Activated CD4-positive, alpha-beta T cell treated with anti-CD3 and anti-CD28 coated beads for 24 hours (primary cell): ENCODE measurements around the gene COPE.
"Not testable (repeated sequence)": the region's sequence is repeated elsewhere in the genome, so short reads cannot be mapped to it uniquely, and the experiment has no call there.

Experiments used
- DNase-seq, 2 donors: peaks; one replicate each; pipeline ENCODE4 v3.0.0-alpha.2; 2020; ENCODE audit warnings: low read depth in 2 of 2

Gene COPE

DNA sequence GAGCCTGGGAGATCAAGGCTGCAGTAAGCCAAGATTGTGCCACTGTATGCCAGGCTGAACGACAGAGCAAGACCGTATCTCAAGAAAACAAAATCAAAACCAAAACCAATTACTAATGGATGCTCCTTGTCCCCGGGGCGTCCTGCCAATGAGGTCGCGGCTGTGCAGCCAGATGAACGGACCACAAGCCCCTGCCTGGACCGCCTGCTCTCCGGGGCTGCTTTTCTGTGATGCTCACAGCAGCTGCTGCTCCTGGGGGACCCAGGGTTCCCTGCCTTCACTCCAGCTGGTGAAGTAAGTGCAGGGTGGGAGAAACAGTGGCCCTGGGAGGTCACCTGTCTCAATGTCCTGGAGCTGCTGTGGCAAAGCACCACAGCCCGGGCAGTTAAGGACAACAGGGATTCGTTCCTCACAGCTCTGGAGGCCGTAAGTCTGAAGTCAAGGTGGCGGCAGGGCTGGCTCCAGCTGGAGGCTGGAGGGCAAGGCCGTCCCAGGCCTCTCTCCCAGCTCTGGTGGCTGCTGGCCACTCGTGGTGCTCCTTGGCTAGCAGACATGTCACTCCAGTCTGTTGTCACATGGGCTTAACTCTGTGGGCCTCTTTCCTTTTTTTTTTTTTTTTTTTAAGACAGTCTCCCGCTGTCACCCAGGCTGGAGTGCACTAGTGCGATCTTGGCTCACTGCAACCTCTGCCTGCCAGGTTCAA, 10.1 kb downstream of the COPE start:
- DNase-seq: no peak

DNA sequence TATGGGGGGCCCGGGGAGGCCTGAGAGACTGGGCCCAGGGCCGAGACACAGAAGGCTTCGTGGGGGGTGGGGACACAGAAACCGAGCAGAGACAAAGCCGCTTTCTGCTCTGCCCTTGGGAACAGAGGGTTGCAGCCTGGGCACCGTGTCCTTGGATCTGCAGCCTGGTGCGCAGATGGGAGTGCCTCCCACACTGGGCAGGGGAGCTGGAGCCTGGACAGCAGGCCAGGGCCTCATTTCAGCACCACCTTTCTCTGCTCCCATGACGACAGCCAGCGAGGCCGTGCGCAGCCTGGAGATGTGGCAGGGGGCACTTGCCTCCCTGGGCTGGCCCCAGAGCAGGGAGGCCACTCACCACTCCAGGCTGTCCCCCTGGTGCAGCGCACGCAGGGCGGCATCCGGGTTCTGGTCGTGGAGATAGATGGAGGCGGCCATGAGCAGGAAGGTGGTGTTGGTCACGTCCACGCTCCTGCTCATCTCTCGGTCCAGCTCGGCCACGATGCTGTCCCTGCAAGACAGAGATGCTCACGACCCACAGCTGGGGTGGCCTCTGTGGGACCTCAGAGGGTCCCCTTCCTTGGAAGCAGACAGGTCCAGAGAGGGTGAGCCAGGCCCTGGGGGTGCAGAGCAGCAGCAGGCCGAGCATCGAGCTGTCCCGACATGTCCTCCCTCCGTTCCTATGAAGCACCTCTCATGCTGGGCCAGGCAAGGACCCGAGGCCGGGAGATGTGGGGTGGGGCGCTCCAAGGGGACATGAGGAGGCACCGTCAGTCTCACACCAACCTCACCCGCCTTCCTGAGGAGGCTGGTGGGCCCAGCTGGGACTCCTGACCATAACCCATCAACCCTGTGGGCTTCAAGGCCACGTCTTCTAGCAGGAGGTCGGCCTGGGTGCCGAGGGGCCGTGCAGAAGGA, 12.3 kb downstream of the COPE start:
- DNase-seq: no peak

DNA sequence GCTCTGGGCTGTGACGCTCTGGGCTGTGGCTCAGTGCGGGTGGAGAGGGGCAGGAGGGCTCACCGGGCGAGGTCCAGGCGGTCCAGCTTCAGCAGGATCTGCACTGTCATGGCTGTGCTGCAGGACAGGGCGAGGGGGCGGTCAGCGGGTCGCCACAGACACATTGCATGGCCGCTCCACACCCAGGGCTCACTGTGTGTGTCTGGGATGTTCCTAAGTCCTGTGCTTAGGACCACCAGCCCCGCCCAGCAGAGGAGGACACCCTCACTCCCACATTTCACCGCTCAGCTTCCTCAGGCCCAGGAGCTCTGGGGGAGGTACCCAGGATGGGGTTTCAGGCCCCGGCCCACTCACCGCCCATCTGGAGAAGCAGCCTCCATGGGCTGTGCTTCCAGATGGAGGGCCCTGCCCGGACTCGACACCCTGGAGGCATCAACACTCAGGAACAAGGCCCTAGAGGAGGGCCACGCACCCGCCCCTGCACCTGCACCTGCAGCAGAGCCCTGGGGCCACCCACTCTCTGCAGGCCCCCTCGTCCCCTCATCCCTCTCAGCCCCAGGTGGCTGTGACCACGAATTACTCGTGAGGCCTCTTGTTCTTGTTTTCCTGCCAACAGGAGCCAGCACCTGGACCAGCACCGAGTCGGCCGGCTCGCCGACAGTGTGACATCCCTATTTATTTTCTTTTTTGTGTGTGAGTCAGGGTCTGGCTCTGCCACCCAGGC, 13.5 kb downstream of the COPE start:
- no peak for DNase-seq

DNA sequence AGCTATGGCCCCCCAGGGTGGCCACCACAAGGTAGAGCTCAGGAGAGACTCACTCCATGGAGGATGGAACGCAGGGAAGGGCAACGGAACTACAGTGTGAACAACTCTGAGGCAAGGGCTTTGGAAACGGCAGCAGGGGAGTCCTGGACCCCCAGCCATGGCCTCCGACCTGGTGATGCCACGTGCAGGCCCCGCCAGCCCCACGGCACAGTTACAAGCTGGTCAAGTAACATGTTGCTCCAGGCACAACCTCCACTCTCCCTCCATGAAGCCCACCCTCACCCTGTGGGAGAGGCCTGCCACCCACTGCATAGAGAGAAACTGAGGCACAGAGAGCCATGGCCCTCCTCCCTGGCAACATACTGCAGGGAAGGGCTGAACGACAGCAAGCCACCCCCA, 14.1 kb downstream of the COPE start:
- no peak for DNase-seq

DNA sequence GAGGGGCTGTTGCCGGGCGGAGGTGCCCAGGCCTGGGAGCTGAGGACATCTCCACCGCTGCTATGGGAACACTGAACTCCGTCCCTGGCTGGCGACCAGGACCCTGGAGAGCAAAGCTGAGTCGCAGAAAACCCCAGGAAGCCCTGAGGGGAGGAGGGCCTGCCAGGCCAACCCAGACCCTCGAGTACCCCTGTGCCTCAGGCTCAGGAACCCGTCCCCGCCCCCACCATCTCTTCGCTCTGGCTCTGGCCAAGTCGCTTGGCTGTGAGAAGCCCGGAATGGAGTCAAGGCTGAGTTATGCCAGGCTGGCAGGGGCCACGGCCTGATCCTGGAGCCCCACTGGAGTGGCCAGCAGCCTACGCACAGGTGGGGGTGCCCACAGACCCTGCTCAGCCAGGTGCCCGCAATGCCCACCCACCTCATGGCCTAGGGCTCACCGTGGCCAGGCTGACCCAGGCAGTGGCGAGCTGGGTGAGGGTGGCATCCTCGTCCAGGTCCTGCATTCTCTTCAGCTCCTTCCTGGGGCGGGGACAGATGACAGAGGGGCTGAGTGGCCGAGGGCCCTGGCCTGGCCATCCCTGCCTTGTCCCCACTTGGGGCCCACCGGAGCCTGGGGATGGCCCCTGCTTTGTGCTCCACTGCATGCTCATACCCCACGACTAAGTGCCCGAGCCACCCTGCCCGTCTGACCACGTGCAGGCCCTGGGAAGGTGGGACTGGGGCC, 14.7 kb downstream of the COPE start:
- DNase-seq: no peak

DNA sequence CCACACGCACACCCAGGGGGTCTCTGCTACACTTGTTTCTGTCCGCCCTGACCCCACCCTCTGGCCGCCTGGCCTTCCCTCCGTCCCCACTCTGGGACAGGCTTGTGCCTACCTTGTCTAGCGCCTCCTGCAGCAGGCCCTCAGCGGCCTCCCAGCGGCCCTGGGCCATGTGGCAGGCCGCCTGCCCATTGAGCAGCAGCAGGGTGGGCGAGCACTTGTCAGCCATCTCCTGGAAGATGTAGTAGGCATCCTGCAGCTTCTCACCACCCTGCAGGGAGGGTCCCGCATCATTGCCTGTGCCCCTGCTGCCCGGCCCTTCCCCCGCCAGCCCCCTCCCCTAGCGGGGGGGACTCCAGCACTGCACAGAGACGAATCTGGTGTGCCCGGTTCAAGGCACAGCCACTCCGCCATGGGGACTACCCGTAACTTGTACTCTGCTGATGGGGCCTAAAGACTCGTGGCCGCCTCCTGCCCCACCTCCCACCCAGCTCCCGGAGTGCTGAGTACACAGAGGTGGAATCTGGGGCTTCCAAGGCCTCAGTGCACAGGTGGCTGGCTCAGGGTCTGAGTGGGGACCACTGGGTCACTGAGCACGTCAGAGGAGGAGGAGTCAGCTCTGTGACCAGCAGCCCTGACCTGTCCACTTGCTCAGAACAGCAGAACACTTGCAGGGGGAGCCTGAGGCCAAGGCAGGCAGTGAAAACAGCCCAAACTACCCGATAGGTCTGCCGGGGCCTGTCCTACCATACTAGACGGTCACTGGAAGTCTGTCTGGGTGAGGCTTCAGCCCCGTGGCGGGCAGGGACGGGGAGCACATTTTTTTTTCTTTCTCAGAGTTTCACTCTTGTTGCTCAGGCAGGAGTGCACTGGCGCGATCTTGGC, 15.8 kb downstream of the COPE start:
- no peak for DNase-seq

DNA sequence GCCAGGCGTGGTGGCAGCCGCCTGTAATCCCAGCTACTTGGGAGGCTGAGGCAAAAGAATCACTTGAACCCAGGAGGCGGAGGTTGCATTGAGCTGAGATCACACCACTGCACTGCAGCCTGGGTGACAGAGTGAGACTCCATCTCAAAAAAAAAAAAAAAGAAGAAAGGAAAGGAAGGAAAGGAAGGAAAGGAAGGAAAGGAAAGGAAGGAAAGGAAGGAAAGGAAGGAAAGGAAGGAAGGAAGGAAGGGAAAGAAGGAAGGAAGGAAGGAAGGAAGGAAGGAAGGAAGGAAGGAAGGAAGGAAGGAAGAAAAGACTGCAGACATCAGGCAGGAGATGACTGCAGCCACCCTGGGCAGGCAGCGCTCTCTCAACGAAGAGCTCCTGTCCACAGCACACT, 16.7 kb downstream of the COPE start:
- not testable (repeated sequence) for DNase-seq

DNA sequence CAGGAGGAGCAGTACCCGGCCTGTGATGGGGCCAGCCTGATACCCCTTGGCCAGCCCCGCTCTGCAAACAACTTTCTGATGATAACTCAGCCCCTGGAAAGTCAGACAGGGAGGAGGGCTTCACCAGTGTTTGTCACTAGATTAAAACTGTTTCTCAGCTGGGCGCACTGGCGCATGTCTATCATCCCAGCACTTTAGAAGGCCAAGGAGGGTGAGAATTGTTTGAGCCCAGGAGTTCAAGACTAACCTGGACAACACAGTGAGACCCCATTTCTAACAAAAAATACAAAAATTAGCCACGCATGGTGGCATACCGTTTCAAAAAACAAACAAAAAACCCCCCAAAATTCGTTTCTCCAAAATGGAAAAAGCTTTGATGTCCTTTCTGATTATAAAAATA, 17.7 kb downstream of the COPE start:
- DNase-seq: no peak

DNA sequence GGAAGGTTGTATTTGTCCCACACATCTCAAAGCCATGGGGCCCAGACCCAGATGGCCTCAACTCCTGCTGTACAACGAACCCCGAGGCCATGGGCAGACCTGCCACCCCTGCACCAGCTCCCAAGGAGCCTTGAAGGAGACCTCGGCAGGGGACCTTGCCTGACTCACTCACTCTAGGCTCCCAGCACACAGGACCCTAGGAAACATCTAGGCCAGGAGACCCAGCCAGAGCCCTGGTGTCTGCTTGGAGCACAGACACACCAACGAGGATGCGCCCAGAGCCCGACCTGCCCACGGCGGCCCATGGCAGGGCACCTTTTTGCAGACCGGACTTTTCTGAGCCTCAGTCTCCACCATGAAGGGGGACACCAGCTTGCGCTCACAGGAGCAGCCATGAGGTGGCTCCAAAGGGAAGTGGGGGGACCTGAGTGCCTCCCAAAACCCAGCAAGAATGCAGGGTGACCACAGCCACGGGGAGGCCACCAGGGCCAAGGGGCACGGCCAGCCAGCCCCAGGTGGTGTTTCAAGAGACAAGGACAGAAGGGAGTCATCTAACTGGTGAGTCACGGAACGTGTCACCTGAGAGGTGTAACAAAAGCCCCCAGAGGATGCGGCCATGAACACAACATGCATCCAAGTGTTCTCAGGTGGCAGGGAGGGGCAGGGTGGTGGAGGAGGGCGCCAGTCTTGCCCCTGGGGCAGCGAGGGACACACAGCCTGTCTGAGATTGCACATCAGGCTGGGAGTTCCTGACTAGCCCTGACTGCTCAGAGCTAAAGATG, 18.3 kb downstream of the COPE start:
- DNase-seq: no peak

DNA sequence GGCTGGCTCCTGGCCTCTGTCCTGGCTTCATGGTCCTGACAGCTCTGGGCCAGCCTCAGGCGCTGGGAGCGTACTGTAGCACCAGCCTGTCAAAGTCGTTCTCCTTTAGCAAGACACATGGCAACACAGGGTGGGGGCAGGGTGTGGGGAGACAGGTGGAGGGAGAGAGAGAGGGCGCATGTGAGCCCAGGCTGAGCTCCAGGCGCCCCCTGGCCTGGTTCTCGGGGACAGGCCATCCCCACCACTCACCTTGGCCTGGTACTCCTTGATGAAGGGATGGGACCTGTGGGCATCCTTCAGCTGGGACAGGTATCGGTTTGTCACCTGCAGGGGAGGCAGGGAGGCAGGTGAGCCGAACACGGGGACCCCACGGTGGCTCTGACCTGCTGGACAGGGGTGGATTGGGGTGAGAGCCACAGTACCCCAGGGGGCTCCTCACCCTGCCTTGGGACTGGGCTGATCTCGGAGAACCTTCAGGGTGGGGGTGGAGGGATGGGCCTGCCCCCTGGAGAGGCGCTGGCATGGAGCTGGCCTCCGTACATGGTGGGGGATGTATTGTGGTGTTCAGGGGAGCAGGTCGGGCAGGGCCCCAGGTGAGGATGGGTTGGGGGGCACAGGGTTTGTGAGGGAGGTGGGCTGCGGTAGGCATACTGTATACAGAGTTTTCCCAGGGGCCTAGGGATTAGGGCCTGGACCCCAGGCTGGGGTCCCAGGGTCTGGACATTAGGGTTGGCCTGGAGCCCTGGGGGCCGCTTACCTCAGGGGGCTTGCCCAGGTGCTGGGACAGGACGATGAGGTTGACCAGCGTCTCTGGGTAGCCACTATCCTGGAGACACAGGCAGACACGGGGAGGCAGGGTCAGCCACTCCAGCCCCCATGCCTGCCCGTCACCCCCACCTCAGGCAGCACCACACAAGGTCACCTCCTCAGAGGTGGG, 19.3 kb downstream of the COPE start:
- no peak for DNase-seq

DNA sequence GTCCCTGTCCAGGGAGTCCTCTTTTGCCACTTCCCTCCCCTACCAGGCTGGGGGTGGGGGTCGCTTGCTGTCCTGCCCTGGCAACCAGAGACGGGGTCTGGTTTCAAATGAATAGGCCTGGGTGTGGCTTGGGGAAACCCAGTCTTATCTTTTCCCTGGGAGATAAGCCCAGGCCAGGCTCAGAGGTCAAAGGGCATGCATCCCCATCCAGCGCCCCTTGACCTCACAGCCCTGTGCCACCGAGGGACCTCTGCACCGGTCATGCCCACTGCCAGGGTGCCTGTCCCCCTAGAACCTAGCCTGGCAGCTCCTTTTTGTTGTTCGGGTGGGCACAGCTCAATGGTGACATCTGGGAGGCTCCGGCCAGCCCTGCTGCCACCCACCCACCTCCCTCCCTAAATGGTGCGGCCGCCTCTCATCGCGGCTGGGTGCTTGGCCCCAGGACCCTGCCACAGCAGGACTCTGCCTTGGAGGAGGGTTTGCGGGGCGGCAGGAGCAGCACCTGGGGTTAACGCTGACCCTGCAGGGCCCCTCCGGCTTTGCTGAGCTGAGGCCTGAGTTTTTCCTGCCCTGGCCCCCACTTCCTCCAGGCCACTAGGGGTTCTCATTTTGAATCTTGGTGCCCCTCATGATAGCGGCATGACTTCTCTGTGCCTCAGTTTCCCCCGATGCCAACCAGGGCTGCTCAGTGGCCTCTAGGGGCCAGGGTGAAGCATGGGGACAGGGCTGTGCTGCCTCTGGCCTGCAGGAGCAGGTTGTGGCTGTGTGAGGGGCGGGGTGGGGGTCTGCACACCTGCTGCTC, 20.4 kb downstream of the COPE start:
- no peak for DNase-seq

DNA sequence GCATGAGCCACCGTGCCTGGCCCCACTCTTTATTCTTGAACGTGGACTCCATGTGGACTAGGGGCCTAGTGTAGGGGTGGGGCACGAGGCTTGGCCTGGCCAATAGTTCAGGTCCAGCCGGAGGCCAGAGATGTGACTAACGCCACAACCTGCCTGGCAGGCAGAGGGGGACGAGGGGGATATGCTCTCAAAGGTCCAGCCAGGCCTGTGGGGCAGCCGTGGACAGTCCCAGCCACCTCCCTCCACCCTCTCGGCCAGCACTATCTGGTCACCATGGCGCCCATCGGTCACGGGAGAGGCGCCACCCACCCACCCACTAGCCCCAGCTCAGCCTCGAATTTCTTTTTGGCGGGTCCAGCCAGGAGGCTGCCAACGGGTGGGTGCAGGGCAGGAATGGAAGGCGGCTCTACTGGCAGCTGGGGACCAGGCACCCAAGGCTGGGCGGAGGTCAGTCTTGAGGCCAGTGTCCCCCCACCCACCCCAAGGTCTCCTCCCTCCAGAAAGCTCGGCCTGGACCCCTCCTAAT, 21.0 kb downstream of the COPE start:
- DNase-seq: no peak

DNA sequence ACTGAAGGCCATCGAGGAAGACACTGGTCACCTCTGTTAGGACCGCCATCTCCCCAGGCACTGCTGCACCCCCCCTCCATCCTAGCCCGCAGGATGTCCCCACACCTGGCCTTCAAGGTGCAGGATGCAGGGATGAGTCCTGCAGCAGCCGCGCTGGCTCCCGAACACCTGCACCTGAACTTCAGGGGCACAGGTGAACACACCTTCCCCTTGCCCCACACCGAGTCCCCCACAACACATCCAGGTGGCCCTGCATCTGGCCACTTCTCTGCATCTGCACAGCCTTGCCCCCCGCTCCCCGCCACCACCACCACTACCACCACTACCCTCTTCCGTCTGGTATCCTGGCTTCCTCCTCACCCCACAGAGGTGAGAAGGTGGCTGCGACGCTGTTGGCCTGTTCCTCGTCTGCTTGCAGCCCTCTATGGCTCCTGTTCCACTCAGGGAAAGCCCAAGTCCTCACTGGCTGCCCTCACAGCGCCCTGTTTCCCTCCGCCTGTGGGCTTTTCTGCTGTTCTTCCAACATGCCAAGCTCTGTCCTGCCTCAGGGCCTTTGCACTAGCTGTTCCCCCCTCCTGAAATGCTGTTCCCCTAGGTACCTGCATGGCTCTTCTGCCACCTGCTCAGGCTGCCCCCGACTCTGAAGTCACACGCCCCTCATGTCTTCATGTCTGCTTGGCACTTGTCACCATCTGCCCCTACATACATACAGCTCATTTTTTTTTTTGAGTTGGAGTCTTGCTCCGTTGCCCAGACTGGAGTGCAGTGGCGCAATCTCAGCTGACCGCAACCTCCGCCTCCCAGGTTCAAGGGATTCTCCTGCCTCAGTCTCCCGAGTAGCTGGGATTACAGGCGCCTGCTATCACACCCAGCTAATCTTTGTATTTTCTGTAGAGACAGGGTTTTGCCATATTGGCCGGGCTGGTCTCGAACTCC, 21.8 kb downstream of the COPE start:
- no peak for DNase-seq

DNA sequence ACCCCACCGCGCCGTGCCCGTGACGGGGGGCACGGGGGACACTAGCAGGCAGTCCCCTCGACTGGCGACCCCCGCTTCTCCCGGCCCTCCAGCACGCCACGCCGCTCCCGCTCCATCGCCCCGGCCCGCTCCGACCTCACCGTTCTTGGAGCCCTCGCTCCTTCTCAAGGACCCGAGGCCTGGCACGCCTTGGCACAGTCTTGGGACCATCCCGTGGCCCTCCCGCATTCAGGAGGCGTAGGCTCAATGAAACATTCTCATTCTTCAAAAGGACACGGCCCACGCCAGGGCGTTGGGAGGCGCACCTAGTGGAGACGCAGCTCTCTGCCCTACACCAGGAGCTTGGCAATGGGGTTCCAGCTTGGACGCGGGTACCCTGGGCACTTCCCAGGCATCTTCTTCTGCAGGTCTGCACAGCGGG, 22.8 kb downstream of the COPE start:
- no peak for DNase-seq

DNA sequence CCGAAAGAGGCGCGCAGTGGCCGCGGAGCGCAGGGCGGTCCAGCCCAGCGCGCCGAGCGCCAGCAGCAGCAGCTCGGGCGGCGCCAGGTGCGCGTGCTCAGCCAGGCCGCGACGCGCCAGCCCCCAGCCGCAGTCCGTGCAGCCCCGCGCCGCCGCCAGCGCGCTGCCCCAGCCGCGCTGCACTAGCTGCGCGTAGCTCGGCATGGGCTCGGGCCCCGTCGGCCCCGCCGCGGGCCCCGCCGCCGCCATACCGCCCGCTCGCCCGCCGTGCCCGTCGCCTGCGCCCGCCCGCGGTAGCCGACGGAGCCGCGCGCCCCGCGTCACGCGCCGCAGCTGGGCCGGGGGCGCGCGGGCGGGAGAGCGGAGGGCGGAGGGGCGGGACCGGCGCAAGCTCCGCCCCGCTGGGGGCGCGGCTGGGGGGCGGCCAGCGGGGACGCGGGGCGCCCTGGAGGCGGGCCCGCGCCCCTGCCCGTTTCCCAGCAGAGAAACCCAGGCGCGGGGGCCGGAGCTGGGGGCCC, 23.3 kb downstream of the COPE start, which contains the start of gene CERS1:
TSS of gene CERS1 (minus strand) at position 335 of the 518 bp plus-strand sequence. CDS start at position 249, 86 bp downstream.
- DNase-seq: no peak
